Retinal pigment epithelial cell (primary cell): ENCODE measurements around the gene GKN2.
A peak's percentile ranks its signal among the peaks of the same experiment; 100 is the strongest.

Experiments
- DNase-seq: peaks from one replicate; pipeline ENCODE4 v3.0.0-alpha.2; 2010; ENCODE audit warnings: low read depth
- H3K4me3 ChIP-seq: 2 replicates; pipeline ENCODE4 v1.5.1; 2011; ENCODE audit warnings: mild to moderate bottlenecking, low read length, control low read depth, moderate library complexity
- TF ChIP-seq, protein P1 (sequence below): conservative IDR thresholded peaks from 2 replicates; pipeline ENCODE4 v1.5.1; 2011; ENCODE audit warnings: low read depth, low read length, control low read depth, inconsistent platforms

GKN2 gene

DNA sequence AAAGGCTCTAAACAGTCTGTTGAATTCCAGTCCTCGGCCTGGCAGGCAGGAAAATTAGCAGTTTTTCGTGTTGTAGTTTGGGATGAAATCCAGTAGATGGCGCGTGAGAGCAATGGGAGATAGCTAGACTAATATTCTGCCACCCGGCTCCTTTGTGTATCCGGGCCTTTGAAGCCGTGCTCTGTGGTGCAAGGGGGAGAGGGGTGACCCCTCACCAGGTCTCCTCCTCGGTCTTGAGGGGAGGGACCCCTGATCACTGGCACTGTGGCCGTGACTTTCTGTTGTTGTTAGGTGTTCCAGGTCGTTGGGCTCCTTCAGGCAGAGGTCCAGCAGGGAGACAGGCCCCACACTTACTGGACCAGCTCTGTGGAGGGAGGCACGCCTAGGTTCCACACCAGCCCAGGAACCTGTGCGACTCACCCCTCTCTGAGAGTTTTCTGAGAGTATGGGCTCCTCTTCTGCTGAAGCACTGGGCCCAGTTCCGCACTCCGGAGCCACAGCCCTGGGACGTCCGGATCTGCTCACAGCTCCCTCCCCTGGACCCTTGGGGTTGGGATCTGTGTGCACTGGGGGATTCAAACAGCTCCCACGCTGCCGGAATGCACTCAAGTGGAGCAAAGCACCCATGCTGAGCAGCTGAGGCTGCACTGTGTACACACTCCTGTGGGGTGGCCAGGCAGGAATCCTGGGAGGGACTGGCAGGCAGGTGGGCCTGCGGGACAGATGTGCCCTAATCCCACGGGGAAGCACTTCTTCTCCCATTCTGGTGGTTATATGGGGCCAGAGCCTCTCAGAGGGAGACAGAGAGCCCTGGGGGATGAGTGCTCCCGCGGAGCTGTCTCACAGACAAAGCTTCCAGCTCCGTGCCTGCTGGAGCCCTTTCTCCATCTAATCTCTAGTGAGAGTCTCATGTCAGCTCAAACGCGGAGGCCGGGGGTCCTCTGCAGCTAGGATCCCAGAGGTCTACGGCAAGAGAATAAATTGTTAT lies 8.8 kb downstream of the GKN2 start:
- no peak overlapping the region for H3K4me3 ChIP-seq
- peak; percentile 10 for DNase-seq

DNA sequence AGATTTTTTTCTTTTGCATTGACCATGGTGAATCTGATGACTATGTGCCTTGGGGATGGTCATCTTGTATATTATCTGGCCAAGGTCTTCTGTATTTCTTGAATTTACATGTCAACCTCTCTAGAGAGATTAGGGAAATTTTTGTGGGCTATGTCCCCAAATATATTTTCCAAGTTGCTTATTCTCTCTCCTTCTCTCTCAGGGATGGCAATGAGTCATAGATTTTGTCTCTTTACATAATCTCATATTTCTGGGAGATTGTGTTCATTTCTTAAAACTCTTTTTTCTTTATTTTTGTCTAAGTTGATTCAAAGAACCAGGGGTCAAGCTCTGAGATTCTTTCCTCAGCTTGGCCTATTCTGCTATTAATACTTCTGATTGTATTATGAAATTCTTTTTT lies 9.9 kb downstream of the GKN2 start:
- H3K4me3 ChIP-seq, result no peak overlapping the region
- TF ChIP-seq, protein P1, sequence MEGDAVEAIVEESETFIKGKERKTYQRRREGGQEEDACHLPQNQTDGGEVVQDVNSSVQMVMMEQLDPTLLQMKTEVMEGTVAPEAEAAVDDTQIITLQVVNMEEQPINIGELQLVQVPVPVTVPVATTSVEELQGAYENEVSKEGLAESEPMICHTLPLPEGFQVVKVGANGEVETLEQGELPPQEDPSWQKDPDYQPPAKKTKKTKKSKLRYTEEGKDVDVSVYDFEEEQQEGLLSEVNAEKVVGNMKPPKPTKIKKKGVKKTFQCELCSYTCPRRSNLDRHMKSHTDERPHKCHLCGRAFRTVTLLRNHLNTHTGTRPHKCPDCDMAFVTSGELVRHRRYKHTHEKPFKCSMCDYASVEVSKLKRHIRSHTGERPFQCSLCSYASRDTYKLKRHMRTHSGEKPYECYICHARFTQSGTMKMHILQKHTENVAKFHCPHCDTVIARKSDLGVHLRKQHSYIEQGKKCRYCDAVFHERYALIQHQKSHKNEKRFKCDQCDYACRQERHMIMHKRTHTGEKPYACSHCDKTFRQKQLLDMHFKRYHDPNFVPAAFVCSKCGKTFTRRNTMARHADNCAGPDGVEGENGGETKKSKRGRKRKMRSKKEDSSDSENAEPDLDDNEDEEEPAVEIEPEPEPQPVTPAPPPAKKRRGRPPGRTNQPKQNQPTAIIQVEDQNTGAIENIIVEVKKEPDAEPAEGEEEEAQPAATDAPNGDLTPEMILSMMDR, result no peak
- DNase-seq, result no peak

More for the DNA sequence above, 8.8 kb downstream of the GKN2 start:
- TF ChIP-seq, protein P1, result peak; percentile 78

DNA sequence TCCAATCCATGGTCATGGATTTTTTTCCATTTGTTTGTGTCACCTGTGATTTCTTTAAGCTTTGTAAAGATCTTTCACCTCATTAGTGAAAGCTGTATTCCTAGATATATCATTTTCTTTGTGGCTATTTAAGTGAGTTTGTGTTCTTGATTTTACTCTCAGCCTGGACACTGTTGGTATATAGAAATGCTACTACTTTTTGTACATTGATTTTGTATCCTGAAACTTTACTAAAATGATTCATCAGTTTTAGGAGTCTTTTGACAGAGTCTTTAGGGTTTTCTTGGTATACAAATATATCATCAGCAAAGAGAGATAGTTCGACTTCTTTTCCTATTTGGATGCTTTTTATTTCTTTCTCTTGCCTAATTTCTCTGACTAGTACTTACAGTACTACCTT lies 12.3 kb downstream of the GKN2 start:
- H3K4me3 ChIP-seq, result no peak overlapping the region
- DNase-seq, result no peak
- TF ChIP-seq, protein P1, result no peak

DNA sequence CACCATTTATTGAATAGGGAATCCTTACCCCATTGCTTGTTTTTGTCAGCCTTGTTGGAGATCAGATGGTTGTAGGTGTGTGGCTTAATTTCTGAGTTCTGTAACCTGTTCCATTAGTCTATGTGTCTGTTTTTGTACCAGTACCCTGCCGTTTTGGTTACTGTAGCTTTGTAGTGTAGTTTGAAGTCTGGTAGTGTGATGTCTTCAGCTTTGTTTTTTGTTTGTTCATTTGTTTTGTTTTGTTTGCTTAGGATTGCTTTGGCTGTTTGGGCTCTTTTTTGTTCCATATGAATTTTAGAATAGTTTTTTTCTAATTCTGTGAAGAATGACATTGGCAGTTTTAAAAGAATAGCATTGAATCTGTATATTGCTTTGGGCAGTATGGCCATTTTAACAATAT lies 12.7 kb downstream of the GKN2 start:
- DNase-seq, result no peak
- TF ChIP-seq, protein P1, result no peak
- no peak overlapping the region for H3K4me3 ChIP-seq

DNA sequence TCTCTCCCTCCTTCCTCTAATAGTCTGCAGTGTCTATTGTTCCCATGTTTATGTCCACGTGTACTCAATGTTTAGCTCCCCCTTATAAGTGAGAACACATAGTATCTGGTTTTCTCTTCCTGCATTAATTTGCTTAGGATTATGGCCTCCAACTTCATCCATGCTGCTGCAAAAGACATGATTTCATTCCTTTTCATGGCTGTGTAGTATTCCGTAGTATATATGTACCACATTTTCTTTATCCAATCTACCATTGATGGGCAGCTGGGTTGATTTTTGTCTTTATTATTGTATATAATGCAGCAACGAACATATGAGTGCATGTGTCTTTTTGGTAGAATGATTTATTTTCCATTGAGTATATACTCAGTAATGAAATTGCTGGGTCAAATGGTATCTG lies 13.8 kb downstream of the GKN2 start:
- TF ChIP-seq, protein P1, result no peak
- H3K4me3 ChIP-seq, result no peak overlapping the region
- no peak for DNase-seq

DNA sequence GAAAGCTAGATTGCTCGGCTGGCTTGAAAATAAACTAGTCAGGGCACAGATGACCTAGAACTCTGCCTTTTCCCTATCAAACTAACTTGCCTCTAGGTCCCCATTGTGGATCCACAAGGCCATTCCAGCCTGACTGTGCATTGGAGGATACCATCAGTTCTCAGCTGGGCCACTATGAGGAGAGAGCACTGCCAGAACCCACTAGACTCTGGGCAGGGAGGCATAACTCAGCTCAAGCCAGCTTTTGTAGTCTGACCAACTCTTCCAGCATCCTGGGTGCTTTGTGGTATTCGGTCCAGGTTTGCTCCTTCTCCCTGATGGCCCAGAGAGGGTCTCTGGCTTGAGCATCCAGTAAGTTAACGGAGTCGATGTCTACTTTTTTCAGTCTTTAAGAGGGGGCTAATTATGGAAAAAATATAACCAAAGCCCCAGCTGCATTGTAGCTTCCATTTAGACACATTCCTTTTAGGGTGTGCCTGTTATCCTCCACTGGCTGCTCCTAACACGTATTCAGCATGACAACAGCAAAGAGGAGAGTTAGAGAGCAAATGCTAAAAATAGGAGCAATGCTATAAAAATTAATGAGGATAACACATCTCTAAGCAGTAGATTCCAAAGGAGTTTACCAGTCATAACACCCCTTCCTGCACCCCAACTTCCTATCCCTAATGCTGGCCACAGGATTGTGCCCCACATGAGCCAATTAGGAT lies 15.2 kb downstream of the GKN2 start:
- H3K4me3 ChIP-seq, result no peak overlapping the region
- DNase-seq, result no peak
- TF ChIP-seq, protein P1, result no peak
